ENCODE results near the gene SLC17A7. TPM values are rescaled to one million over a fixed set of nuclear protein-coding genes. Genes with fewer than 3 reads are reported as not detected.

Gene SLC17A7
- total RNA-seq, 1 donor from 2014 or later = 1.4 TPM

- DNase-seq = no peak
These were observed 13.3 kb downstream of the SLC17A7 start for GRCh38 chr19:49427855-49428546.

- no peak for DNase-seq
These were observed 14.0 kb downstream of the SLC17A7 start for GRCh38 chr19:49427339-49427738.

- DNase-seq = no peak
These were observed 15.3 kb downstream of the SLC17A7 start for GRCh38 chr19:49425922-49426592.

GRCh38 chr19:49425178-49425577 lies 16.1 kb downstream of the SLC17A7 start, which contains the start of gene GFY:
GFY (plus strand) TSS chr19:49425388; CDS start chr19:49426431, 1,043 bp downstream.
- DNase-seq = no peak

- no peak for DNase-seq
These were observed 17.4 kb downstream of the SLC17A7 start for GRCh38 chr19:49423985-49424303.

- no peak for DNase-seq
These were observed 18.0 kb downstream of the SLC17A7 start, which contains the start of gene PTH2 for GRCh38 chr19:49423071-49423984. PTH2 (minus strand) TSS chr19:49423441; CDS start chr19:49423339, 102 bp downstream.

GRCh38 chr19:49422407-49423070 lies 18.8 kb downstream of the SLC17A7 start:
- peak; percentile 30 for DNase-seq

GRCh38 chr19:49421878-49422202 lies 19.5 kb downstream of the SLC17A7 start:
- no peak for DNase-seq

GRCh38 chr19:49421039-49421877 lies 20.1 kb downstream of the SLC17A7 start:
- DNase-seq = peak; percentile 81

GRCh38 chr19:49420227-49420626 lies 21.1 kb downstream of the SLC17A7 start:
- no peak for DNase-seq

- no peak for DNase-seq
These were observed 22.2 kb downstream of the SLC17A7 start for GRCh38 chr19:49419173-49419572.

GRCh38 chr19:49418511-49418910 lies 22.8 kb downstream of the SLC17A7 start:
- no peak for DNase-seq

- no peak for DNase-seq
These were observed 24.2 kb downstream of the SLC17A7 start for GRCh38 chr19:49417088-49417487.

- DNase-seq = no peak
These were observed 25.5 kb downstream of the SLC17A7 start for GRCh38 chr19:49415810-49416200.

GRCh38 chr19:49415102-49415809 lies 26.1 kb downstream of the SLC17A7 start:
- no peak for DNase-seq

- no peak for DNase-seq
These were observed 27.1 kb downstream of the SLC17A7 start for GRCh38 chr19:49414256-49414655.

- peak; percentile 83 for DNase-seq
These were observed 28.0 kb downstream of the SLC17A7 start for GRCh38 chr19:49413348-49413747.

GRCh38 chr19:49411681-49412326 lies 29.5 kb downstream of the SLC17A7 start:
- DNase-seq = no peak

GRCh38 chr19:49409441-49410029 lies 31.8 kb downstream of the SLC17A7 start:
- DNase-seq = no peak

Data from tongue (tissue), 2 donors.